CD4-positive, alpha-beta T cell treated with Interleukin-6 at 100 ng/mL for 8 hours (primary cell): ENCODE measurements around the gene HRAS.
"Not testable (repeated sequence)": the region's sequence is repeated elsewhere in the genome, so short reads cannot be mapped to it uniquely, and the experiment has no call there.

ENCODE experiments used
- DNase-seq: peaks from one replicate; pipeline ENCODE4 v3.0.0-alpha.2; 2020; ENCODE audit warnings: mixed read lengths, low spot score

Gene HRAS

DNA sequence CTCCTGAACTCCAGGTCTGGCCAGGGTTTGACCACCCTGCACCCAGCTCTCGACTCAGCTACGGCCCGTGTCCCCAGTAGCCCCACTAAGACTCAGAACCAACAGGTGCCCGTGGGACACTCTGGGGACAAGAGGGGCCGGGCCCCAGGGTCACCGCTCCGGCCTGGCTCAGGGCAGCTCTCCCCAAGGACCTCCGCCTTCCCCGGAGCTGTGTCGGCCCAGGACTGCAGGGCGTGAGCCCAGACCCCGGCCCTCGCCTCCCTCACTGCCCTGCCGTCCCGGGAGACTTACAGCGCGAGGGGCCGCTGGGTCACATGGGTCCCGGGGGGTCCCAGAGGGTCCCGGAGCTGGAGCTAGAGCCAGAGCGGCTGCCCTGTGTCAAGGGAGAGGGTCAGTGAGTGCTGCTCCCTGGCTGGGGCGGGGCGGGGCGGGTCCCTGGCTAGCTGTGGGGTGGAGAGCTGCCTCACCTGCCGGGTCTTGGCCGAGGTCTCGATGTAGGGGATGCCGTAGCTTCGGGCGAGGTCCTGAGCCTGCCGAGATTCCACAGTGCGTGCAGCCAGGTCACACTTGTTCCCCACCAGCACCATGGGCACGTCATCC, 2.3 kb downstream of the HRAS start:
- DNase-seq = no peak

DNA sequence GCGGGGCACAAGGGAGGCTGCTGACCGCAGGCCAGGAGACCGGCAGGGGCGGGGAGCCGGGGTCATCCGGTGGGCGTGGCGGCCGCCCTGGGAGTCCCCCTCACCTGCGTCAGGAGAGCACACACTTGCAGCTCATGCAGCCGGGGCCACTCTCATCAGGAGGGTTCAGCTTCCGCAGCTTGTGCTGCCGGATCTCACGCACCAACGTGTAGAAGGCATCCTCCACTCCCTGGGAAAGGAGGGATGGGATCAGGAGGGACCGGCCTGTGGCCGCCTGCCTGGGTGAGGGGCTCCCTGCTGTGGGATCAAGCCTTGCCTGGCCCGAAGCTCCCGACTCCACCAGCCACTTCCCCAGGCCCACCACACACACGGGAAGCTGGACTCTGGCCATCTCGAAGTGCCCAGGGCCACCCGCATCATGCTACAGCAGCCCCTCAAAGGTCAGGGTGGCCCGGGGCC, 2.8 kb downstream of the HRAS start:
- no peak for DNase-seq

DNA sequence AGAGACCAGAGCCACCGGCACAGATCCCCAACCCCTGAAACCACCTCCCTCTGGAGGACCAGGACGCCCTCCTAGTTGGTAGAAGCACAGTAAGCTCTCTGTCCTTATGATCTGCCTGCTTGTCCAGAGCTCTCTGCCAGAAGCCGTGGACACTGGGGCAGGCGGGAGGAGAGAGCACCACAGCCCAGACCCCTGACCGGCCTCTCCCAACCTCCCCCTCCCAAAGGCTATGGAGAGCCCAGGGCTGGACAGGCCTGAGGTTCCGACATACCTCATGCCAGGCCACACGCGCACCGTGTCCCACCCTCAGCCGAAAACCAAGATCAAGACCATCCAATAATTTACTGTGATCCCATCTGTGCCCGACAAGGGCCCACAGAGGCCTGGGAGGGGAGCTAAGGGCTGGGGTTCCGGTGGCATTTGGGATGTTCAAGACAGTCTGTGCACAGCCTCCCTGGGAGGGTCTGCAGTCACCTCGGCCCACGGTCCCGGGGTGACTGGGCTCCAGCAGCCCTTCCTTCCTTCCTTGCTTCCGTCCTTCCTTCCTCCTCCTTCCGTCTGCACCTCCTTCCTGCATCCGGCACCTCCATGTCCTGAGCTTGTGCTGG, 3.4 kb downstream of the HRAS start:
- no peak for DNase-seq

DNA sequence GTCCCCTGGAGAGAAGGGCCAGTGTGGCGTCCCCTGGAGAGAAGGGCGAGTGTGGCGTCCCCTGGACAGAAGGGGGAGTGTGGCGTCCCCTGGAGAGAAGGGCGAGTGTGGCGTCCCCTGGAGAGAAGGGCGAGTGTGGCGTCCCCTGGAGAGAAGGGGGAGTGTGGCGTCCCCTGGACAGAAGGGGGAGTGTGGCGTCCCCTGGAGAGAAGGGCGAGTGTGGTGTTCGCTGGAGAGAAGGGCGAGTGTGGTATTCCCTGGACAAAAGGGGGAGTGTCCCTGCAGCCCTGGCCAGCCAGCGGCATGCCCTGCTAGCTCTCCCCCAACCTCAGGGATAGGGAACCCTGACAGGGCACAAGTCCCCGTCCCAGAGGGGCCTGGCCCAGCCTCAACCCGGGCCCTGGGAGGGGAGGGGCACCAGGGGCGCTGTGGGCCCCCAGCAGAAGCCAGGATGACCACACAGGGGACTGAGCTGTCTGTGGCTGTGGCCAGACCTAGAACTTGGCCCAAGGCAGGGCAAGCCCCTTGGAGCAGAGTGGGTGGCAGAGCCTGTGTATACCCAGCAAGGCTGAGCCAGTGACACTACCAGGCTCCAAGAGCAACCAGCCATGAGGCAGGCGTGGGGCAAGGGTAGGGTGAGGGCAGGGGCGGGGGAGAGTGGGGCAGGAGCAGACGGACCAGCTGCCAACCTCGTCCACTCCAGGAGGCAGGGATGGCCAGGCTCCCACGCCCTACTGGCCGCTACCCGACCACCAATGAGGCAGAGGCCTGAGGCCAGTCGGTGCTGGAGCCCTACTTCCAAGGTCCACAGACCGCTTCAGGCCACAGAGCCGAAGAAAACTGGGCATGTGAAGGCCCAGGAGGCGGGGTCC, 4.2 kb downstream of the HRAS start:
- no peak for DNase-seq

DNA sequence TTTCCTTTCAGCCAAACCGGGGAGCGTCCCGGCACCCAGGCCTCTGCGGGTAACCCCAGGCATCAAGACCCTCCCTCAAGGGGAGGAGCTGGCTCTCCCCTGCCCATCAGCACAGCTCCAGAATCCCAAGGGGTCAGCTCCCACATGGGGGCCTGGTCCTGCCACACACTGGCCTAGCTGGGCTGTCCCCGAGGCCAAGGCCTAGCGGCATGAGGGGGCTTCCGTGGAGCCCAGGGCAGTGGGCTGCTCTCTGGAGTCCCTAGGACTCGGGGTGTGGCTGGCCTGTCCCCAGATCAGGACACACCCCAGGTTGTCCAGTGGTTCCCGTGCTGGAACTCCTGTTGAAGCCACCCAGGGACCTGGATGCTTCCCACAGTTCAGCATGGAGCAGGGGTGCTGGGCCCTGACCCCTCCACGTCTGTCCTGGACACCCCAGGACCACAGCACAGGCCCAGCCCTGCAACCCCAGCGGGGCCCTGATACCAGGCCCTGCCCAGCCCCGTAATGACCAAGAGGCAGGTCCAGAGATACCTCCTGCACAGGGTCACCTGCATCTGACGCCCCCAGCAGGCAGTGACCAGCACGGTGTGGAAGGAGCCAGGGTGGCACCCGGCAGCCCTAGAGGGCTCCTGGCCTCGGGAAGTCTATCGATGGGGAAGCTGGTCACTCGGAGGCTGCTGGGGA, 5.5 kb downstream of the HRAS start:
- no peak for DNase-seq

DNA sequence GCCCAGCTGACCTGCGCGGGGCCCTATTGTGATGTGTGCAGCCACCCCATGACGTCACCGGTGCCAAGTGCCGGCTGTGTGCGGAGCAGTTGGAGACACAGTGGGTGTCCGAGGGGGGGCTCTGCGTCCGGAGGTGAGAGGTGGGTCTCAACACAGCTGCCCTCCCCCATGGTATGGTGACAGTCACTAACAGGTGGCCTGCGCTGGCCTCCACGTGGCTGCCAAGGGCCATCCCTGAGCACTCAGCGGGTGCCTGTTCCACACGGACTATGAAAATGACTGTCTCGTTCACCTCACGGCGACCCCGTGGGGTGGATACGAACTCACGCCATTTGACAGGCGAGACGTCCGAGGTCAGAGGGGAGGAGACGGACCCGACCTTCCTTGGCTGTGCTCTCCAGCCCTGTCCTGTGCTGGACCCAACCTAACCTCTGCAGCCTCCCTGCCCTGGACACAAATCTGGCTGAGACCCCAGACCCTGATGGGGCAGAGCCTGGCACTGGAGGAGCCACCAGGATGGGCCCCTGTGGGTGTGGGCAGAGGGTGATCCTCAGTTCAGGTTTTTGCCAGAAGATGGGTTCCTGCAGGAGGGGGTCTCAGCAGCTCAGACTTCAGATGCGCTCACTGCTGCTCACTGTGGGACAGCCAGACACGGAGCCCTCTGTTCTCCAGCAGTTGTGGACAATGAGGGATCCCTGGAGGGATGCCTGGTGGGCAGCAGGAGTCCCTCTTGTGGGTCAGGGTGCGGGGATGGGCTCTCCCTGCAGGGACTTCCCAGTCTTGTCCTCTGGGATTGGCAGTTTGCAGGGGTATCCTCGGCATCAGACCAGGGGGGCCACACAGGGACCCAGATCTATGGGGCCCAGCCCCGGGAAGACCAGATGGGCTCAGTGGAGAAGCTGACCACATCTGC, 6.3 kb downstream of the HRAS start:
- no peak for DNase-seq

DNA sequence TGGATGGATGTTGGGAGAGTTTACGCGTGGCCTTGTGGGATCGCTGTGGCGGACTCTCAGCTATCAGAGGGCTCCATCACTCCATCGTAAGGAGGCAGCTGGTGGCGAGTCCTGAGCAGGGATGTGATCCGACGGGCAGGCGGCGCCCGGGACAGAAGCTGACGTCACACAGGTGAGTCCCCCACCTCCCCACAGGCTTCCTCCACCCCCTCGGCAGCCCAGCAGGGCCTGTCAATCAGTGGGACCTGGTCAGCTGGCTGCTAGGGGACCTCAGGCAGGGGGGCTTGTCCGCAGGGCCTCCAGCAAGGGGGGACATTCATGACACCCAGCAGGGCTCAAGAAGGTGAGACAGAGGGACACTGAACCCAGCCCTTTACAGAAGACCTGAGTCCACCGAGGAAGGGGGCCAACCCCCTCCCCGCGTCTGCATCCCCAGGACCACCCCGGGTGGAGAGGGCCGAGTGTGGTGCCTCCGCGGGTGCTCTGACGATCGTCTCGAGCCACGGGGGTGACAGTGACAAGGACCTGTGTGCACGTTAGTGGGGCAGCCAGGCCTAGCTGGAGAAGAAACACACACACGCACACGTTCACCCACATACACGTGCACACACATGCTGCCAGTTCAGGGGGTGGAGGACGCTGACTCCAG, 7.1 kb downstream of the HRAS start:
- peak; percentile 1 for DNase-seq

DNA sequence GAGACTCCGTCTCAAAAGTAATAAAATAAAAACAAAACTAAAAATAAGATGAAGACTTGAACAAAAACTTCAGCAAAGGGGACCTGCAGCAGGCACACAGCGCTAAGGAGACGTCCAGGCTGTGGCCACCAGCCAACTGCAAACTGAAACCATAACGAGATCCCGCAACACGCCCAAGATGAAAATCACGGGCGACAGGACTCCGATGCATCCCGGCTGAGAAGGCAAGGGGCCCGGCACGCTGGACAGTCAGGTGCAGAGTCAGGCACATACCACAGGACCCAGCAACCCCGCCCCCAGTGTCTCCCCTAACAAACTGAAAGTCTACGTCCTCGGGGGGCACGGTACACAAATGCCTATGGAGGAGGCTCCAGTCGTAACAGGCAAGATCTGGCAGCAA, 9.2 kb downstream of the HRAS start:
- DNase-seq = no peak

DNA sequence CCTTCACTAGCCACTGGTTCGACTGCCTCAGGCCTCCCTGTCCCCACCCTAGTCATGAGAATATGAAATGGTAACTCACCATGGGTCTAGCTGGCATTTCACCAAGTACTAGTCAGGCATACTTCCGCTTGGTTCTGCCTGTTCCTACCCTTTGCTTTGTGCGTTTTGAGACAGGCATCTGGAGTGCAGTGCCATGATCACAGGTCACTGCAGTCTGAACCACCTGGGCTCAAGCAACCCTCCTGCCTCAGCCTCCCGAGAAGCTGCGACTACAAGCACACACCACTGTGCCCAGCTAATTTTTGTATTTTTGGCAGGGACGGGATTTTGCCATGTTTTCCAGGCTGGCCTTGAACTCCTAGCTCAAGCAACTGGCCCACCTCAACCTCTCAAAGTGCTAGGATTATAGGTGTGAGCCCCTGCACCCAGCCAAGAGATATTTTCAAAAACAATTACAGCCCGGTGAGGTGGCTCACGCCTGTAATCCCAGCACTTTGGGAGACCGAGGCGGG, 14.1 kb downstream of the HRAS start:
- no peak for DNase-seq

DNA sequence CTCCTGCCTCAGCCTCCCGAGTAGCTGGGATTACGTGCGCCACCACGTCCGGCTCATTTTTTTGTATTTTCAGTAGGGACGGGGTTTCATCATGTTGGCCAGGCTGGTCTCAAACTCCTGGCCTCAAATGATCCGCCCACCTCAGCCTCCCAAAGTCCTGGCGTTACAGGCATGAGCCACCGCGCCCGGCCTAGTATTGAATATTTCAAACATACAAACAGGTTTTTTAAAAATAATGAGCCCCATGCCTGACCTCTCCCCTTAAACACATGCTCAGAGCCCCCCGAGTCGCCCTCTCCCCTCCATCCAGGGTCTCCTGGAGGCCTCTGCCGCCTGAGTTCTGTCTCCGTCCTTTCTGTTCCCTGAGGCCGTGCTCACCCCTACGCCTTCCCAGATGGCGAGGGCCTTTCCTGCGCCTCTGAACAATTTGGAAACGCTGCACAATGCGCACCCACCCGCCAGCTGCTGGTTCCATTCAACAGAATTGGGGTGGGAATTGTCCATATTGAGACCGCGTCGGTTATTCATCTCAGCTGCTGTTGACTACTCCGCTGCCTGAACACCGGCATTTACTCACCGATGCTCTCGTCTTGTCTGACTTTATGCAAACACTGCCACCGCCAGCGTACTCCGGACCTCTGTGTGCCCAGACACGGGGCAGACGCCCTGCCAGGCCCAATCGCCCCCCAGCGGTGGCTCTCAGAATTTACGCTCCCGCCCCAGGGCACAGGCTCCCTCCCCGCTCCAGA, 14.8 kb downstream of the HRAS start:
- no peak for DNase-seq

DNA sequence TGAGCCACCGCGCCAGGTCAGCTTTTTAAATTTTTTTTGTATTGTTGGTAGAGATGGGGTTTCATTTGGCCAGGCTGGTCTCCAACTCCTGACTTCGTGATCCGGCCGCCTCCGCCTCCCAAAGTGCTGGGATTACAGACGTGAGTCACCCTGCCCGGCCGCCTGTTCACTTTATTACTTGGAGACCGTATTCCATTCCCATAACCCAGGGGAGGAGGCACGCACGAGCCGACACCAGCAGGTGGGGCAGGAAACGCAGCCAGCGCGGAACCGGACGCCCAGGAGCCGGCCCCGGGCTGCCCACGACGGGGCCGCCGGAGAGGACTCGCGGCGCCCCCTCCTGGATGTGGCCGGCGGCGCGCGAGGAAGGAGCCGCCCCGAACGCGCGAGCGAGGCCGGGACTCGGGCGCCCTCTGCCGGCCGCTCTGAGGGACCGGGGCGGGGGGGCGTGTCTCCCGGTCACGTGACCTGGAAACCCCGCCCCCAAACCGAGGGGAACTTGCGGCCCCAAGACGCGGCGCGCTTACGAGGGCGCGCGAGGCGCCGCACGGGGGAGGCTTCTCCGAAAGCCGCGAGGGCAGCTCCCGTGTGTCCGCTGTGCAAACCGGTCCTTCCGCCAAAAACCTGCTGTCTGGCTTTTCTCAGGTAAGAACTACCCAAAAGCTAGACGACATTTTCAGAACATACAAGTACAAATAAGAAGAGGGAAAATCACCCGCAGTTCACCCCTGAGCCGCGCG, 16.7 kb downstream of the HRAS start:
- DNase-seq = peak; percentile 82

DNA sequence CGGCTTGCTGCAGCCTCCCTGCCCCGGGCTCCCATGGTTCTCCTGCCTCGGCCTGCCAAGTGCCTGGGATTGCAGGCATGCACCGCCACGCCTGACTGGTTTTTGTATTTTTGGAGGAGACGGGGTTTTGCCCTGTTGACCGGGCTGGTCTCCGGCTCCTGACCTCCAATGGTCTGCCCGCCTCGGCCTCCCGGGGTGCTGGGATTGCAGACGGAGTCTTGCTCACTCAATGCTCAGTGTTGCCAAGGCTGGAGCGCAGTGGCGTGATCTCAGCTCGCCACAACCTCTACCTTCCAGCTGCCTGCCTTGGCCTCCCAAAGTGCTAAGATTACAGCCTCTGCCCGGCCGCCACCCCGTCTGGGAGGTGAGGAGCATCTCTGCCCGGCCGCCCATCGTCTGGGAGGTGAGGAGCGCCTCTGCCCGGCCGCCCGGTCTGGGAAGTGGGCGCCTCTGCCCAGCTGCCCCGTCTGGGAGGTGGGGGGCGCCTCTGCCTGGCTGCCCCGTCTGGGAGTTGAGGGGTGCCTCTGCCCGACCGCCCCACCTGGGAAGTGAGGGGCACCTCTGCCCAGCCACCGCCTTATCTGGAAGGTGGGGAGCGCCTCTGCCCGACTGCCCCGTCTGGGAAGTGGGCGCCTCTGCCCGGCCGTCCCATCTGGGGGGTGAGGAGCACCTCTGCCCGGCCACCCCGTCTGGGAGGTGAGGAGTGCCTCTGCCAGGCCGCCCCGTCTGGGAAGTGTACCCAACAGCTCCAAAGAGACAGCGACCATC, 18.3 kb downstream of the HRAS start:
- DNase-seq = not testable (repeated sequence)

DNA sequence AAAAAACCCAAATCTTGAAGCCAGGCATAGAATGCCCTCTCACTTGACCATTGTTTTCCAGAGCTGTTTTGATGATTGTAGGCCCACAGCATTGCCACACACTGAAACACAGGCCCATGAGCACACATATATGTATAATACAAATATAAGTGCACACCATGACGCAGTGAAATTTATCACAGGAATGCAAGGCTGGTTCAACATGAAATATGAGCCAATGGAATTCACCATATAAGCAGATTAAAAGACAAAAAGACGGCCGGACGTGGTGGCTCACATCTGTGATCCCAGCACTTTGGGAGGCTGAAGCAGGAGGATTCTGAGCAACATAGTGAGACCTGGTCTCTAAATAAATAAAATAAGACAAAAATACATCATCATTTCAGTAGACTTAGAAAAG, 19.0 kb downstream of the HRAS start:
- no peak for DNase-seq

DNA sequence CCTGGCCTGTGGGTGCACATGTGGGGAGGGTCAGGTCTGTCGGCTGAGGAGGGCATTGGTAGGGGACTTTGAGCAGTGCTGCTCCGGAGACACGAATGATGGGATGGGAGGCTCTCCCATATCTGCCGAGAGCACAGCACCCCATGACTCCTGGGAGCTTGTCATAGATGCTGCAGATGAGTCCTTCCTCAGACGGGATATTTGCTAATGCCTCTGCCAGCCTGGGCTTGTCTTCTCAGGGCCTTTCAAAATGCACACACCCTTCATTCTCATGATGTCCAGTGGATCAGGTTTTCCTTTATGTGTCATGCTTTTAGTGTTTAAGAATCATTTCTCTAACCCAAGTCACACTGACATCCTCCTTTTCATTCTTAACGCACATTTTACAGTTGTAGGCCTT, 20.2 kb downstream of the HRAS start:
- DNase-seq = no peak

DNA sequence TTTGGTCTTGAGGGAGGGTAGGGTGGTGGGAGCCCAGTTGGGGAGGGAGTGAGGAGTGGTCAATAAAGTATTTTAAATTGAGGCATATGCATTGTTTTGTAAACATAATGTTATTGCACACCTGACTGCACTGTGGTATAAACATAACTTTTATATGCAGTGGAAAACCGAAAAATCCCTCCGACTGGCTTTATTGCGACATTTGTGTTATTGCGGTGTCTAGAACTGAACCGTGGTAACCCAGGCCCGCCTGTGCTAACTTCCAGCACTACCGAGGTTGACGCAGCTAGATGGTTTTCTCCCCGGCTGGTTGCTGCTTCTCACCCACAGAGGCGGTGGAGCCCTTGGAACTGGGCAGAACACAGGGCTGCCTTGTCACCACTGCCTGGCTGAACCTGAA, 20.8 kb downstream of the HRAS start:
- DNase-seq = no peak

DNA sequence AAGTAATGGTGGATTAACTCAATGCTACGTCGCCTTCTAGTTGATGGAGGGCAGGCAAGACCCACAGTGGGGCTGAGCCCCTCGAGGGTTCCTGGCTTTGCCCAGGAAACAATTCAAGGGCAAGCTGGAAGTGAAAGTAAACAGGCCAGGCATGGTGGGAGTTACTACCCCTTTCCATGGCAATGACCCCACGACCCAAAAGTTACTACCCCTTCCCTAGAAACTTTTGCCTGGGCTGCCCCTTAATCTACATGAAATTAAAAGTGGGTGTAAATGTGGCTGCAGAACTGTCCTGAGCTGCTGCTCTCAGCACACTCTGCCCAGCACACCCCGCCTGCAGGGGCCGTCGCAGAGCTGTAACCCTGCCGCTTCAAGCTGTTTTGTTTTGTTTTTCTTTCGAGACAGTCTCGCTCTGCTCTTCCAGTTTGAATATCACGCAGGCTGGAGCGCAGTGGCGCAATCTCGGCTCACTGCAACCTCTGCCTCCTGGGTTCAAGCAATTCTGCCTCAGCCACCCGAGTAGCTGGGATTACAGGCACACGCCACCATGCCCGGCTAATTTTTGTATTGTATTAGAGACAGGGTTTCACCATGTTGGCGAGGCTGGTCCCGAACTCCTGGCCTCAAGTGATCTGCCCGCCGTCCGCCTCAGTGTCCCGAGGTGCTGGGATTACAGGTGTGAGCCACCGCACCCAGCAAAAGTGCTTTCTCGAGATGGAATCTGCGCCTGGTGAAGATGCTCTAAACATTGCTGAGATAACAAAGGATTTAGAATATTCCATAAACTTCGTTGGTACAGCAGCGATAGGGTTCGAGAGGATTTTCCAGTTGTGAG, 22.4 kb downstream of the HRAS start:
- DNase-seq = no peak

DNA sequence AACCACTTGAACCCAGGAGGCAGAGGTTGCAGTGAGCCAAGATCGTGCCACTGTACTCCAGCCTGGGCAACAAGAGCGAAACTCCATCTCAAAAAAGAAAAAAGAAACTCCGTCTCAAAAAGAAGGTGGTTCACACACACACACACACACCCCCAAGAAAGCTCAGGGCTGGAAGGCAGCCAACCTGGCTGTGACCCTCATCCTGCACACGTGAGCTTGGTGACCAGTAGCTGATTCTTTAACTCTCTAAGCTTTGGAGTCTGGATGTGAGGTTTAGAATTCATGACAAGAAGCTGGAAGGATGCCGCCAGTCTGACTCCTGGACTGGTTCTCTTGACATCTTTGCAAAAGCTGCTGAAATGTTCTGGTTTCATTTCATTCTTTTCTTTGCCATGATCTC, 26.4 kb downstream of the HRAS start:
- DNase-seq = no peak
